A549 (cell line): ENCODE data around the gene F8A1. TPM values are rescaled to one million over a fixed set of nuclear protein-coding genes. Genes with fewer than 3 reads are reported as not detected.

Source experiments
- ATAC-seq, 2 experiments: fragments of 200-7000 bp in 1 of 2; fragments of >200 bp in 1 of 2; cut with Nextera tagmentation in 1 of 2; cut with Tn5 transposase in 1 of 2; 3 replicates each; pipeline versions ENCODE4 v1.8.0 to v1.9.1; 2018 to 2020; ENCODE audit warnings: mild to moderate bottlenecking in 1 of 2, moderate library complexity in 1 of 2
- CTCF ChIA-PET: fragments of 300-600 bp; sonication (Branson Sonifier 250); formaldehyde crosslinking; extraction: SDS; loops from one replicate; lab custom pipeline; 2021; ENCODE audit warnings: antibody characterized with exemption, inconsistent platforms; lab: Yijun Ruan, JAX
- POLR2A ChIA-PET: fragments of 350-600 bp; formaldehyde crosslinking; extraction: SDS; loops from one replicate; lab custom pipeline; 2021; ENCODE audit warnings: antibody characterized with exemption, inconsistent platforms; lab: Yijun Ruan, JAX
- DNase-seq, 2 experiments: peaks; one replicate each; pipeline versions ENCODE4 v3.0.0 to v3.0.0-alpha.2; 2011 to 2016; ENCODE audit warnings: low read depth in 1 of 2, low spot score in 1 of 2
- FAIRE-seq: peaks from 2 replicates; lab custom pipeline; 2011; peaks lifted over from hg19 to GRCh38; lab: Jason Lieb, UNC
- H3K27ac ChIP-seq, 2 experiments: fragments of >200 bp; sonication (Bioruptor Twin); formaldehyde crosslinking; 3 replicates each; pipeline ENCODE4 v1.5.1; 2016 to 2017
- H3K4me1 ChIP-seq: fragments of >200 bp; sonication (Bioruptor Twin); formaldehyde crosslinking; 3 replicates; pipeline ENCODE4 v1.6.1; 2016
- H3K4me2 ChIP-seq: fragments of >200 bp; sonication (Bioruptor Twin); formaldehyde crosslinking; 3 replicates; pipeline ENCODE4 v1.6.1; 2016
- H3K4me3 ChIP-seq: fragments of >200 bp; sonication (Bioruptor Twin); formaldehyde crosslinking; 3 replicates; pipeline ENCODE4 v1.5.1; 2016
- H3K9me3 ChIP-seq: fragments of >200 bp; sonication (Bioruptor Twin); formaldehyde crosslinking; 3 replicates; pipeline ENCODE4 v1.6.1; 2016
- ATOH8 ChIP-seq: fragments of 250-450 bp; sonication (Bioruptor Pico); IDR thresholded peaks from 2 replicates; pipeline ENCODE4 v1.5.0; 2020; ENCODE audit warnings: low read depth, mild to moderate bottlenecking, moderate library complexity
- CBX2 ChIP-seq: fragments of 200-600 bp; sonication (generic); IDR thresholded peaks from 2 replicates; pipeline ENCODE4 v1.6.1; 2016; ENCODE audit warnings: low read depth, mild to moderate bottlenecking, borderline replicate concordance
- CBX8 ChIP-seq: fragments of 200-600 bp; sonication (generic); IDR thresholded peaks from 2 replicates; pipeline ENCODE4 v1.6.1; 2016
- CHD2 ChIP-seq: fragments of 150-350 bp; IDR thresholded peaks from 2 replicates; pipeline ENCODE4 v1.6.1; 2014; ENCODE audit warnings: low read length; ENCODE audit not compliant: partially characterized antibody
- CTCF ChIP-seq: fragments of >200 bp; sonication (Bioruptor Twin); formaldehyde crosslinking; IDR thresholded peaks from 3 replicates; pipeline ENCODE4 v1.5.1; 2016
- EHMT2 ChIP-seq: fragments of 200-600 bp; sonication (generic); IDR thresholded peaks from 2 replicates; pipeline ENCODE4 v1.6.1; 2016; ENCODE audit warnings: antibody characterized with exemption, low read depth, mild to moderate bottlenecking, moderate library complexity
- EP300 ChIP-seq, 2 experiments: fragments of >200 bp; sonication (Bioruptor Twin); formaldehyde crosslinking; IDR thresholded peaks; 2 replicates in 1 of 2; 3 replicates in 1 of 2; pipeline ENCODE4 v1.6.1; 2016 to 2017
- ESRRA ChIP-seq: fragments of 150-350 bp; IDR thresholded peaks from 2 replicates; pipeline ENCODE4 v1.6.1; 2014; ENCODE audit warnings: mild to moderate bottlenecking, low read length, borderline replicate concordance
- FOSB ChIP-seq: fragments of 250-450 bp; sonication (Bioruptor Pico); IDR thresholded peaks from 2 replicates; pipeline ENCODE4 v1.5.0; 2020; ENCODE audit warnings: mild to moderate bottlenecking, moderate library complexity
- HDAC2 ChIP-seq: fragments of 200-600 bp; sonication (generic); IDR thresholded peaks from 2 replicates; pipeline ENCODE4 v1.6.1; 2016
- HES2 ChIP-seq: fragments of >200 bp; sonication (Bioruptor Twin); formaldehyde crosslinking; IDR thresholded peaks from 2 replicates; pipeline ENCODE4 v1.6.1; 2016
- HEYL ChIP-seq: fragments of 250-450 bp; sonication (Bioruptor Pico); IDR thresholded peaks from 2 replicates; pipeline ENCODE4 v1.8.0; 2021; ENCODE audit warnings: mild to moderate bottlenecking, moderate library complexity
- HOXB13 ChIP-seq: fragments of 250-450 bp; sonication (Bioruptor Pico); IDR thresholded peaks from 2 replicates; pipeline ENCODE4 v1.5.0; 2020; ENCODE audit warnings: low read depth, mild to moderate bottlenecking, moderate library complexity
- HOXB5 ChIP-seq: fragments of 250-450 bp; sonication (Bioruptor Pico); IDR thresholded peaks from 2 replicates; pipeline ENCODE4 v1.5.0; 2020; ENCODE audit warnings: mild to moderate bottlenecking, moderate library complexity
- JUN ChIP-seq, 2 experiments: fragments of >200 bp; sonication (Bioruptor Twin); formaldehyde crosslinking; IDR thresholded peaks; 2 replicates in 1 of 2; 3 replicates in 1 of 2; pipeline ENCODE4 v1.6.1; 2016 to 2017
- KDM5A ChIP-seq: fragments of 200-600 bp; sonication (generic); IDR thresholded peaks from 2 replicates; pipeline ENCODE4 v1.6.1; 2016; ENCODE audit warnings: antibody characterized with exemption, mild to moderate bottlenecking
- MAFK ChIP-seq: fragments of 450-650 bp; IDR thresholded peaks from 2 replicates; pipeline ENCODE4 v1.6.1; 2014; ENCODE audit not compliant: partially characterized antibody
- NPAS2 ChIP-seq: fragments of 250-450 bp; sonication (Bioruptor Pico); IDR thresholded peaks from 2 replicates; pipeline ENCODE4 v1.8.0; 2022; ENCODE audit warnings: mild to moderate bottlenecking, moderate library complexity, borderline replicate concordance
- NR3C1 ChIP-seq: fragments of >200 bp; sonication (Bioruptor Twin); formaldehyde crosslinking; IDR thresholded peaks from 3 replicates; pipeline ENCODE4 v1.6.1; 2017
- PBX3 ChIP-seq: IDR thresholded peaks from 2 replicates; pipeline ENCODE4 v1.6.1; 2012
- POLR2A ChIP-seq: IDR thresholded peaks from 2 replicates; pipeline ENCODE4 v1.6.1; 2012; ENCODE audit warnings: mild to moderate bottlenecking, low read length
- RARB ChIP-seq: fragments of 250-450 bp; sonication (Bioruptor Pico); IDR thresholded peaks from 2 replicates; pipeline ENCODE4 v1.8.0; 2021; ENCODE audit warnings: mild to moderate bottlenecking, moderate library complexity
- REST ChIP-seq: fragments of 200-600 bp; sonication (generic); IDR thresholded peaks from 2 replicates; pipeline ENCODE4 v1.6.1; 2016; ENCODE audit warnings: antibody characterized with exemption, mild to moderate bottlenecking, moderate library complexity
- RFX5 ChIP-seq: fragments of 450-650 bp; IDR thresholded peaks from 2 replicates; pipeline ENCODE4 v1.7.1; 2014; ENCODE audit warnings: antibody characterized with exemption, mild to moderate bottlenecking, moderate library complexity
- SREBF2 ChIP-seq: fragments of 450-650 bp; IDR thresholded peaks from 2 replicates; pipeline ENCODE4 v1.6.1; 2014; ENCODE audit warnings: mild to moderate bottlenecking, moderate library complexity
- USF2 ChIP-seq: fragments of 450-650 bp; IDR thresholded peaks from 2 replicates; pipeline ENCODE4 v1.6.1; 2014; ENCODE audit warnings: antibody characterized with exemption
- ZC3H11A ChIP-seq: fragments of 450-650 bp; IDR thresholded peaks from 2 replicates; pipeline ENCODE4 v1.6.1; 2014; ENCODE audit warnings: antibody characterized with exemption, mild to moderate bottlenecking
- ZFP36 ChIP-seq: fragments of 450-650 bp; IDR thresholded peaks from 2 replicates; pipeline ENCODE4 v1.6.1; 2014; ENCODE audit warnings: borderline replicate concordance; ENCODE audit not compliant: partially characterized antibody
- ZNF302 ChIP-seq: fragments of 250-450 bp; sonication (Bioruptor Pico); IDR thresholded peaks from 2 replicates; pipeline ENCODE4 v1.9.0; 2021; ENCODE audit warnings: inconsistent platforms, mild to moderate bottlenecking, moderate library complexity
- ZSCAN20 ChIP-seq: fragments of 250-450 bp; sonication (Bioruptor Pico); IDR thresholded peaks from 2 replicates; pipeline ENCODE4 v1.8.0; 2022; ENCODE audit warnings: mild to moderate bottlenecking, moderate library complexity
- WGBS: methylation state at CpG from one replicate; pipeline ENCODE4 v1.1.6; 2017; ENCODE audit errors: missing lambda C conversion rate; 5-methylcytosine and 5-hydroxymethylcytosine counted together
- polyA plus RNA-seq, 4 experiments: library from polyadenylated mRNA; depleted of rRNA in 3 of 4; stranded (reverse); fragments of >200 nt; fragmentation: RNase III in 1 of 4; extraction: RNeasy Plus Mini Kit Qiagen cat#74134 plus additional on column Dnase treatment in 1 of 4; gene quantifications; 2 replicates in 3 of 4; 3 replicates in 1 of 4; pipeline ENCODE4 v1.2.3, GENCODE V29; 2011 to 2017

The F8A1 gene
- polyA plus RNA-seq, 2 of the 4 experiments (the other 2 are of a cell fraction) = 16.8 to 44.5 TPM

GRCh38 chrX:154890990-154891639, 5.0 kb downstream of the F8A1 start:
- H3K4me3 ChIP-seq = no peak overlapping the region
- ATAC-seq (no peak), DNase-seq (no peak), FAIRE-seq (no peak)
- H3K4me1 ChIP-seq = no peaks in the 10 kb centered on the region
- no peaks in the 10 kb centered on the region for H3K9me3 ChIP-seq
- TF ChIP-seq ATOH8 (CRISPR knock-in tag) (no peak), HDAC2 (no peak), JUN (IDR thresholded peaks at IDR 0.05) (no peak), RFX5 (no peak), FOSB (no peak), RARB (no peak), EHMT2 (no peak), MAFK (no peak), ZFP36 (no peak), ZNF302 (CRISPR knock-in tag) (no peak), ZSCAN20 (no peak), HES2 (no peak), NR3C1 (no peak), POLR2A (no peak), SREBF2 (no peak), REST (no peak), CBX8 (no peak), CHD2 (no peak), CBX2 (no peak)
- 92% methylated on average over 1 of the region's 1 CpG for WGBS
- ChIA-PET POLR2A (no interaction called here), CTCF (interaction anchor here (1.0 kb wide), 1 partner anchor 27 kb away, joined by 4 read pairs; no protein-coding TSS in a partner anchor)
- no peak overlapping the region for H3K27ac ChIP-seq
- no peak overlapping the region for H3K4me2 ChIP-seq

- POLR2A ChIA-PET = no interaction called here
- no peak for ATAC-seq
- Histone ChIP-seq H3K9me3 (no peaks in the 10 kb centered on the region), H3K4me1 (no peaks in the 10 kb centered on the region), H3K4me3 (no peak overlapping the region), H3K27ac (no peak overlapping the region), H3K4me2 (no peak overlapping the region)
- 54% methylated on average over 1 of the region's 1 CpG for WGBS
- DNase-seq = no peak
- no peak for FAIRE-seq
- no peak for TF ChIP-seq ZC3H11A
- no peak for TF ChIP-seq EP300 (IDR thresholded peaks at IDR 0.05)
- TF ChIP-seq NPAS2 = no peak
- no peak for TF ChIP-seq HOXB5 (CRISPR knock-in tag)
- TF ChIP-seq KDM5A = no peak
- TF ChIP-seq HEYL (CRISPR knock-in tag) = no peak
- TF ChIP-seq PBX3 = no peak
- no peak for TF ChIP-seq CTCF
- TF ChIP-seq USF2 = no peak
- no peak for TF ChIP-seq ZSCAN20
- TF ChIP-seq HOXB13 (CRISPR knock-in tag) = no peak
- no peak for TF ChIP-seq ESRRA
- no peak for TF ChIP-seq CBX2
- TF ChIP-seq POLR2A = no peak
- CTCF ChIA-PET = no interaction called here
Observed at GRCh38 chrX:154892296-154892695, 6.1 kb downstream of the F8A1 start.
